Neural progenitor cell (in vitro differentiated cells): ENCODE data around the gene HRH4. TPM values are rescaled to one million over a fixed set of nuclear protein-coding genes. Genes with fewer than 3 reads are reported as not detected.

ENCODE experiments used
- DNase-seq: peaks from one replicate; pipeline ENCODE4 v3.0.0-alpha.2; 2016; ENCODE audit warnings: low spot score
- H2AFZ ChIP-seq: fragments of 200-600 bp; sonication (generic); replicated peaks from 2 replicates; pipeline ENCODE4 v1.6.1; 2016; ENCODE audit warnings: antibody characterized with exemption
- H3F3A ChIP-seq: fragments of 200-600 bp; sonication (generic); 2 replicates; pipeline ENCODE4 v1.6.1; 2016; ENCODE audit warnings: antibody characterized with exemption, low read depth
- H3K27ac ChIP-seq: fragments of 200-600 bp; sonication (generic); 2 replicates; pipeline ENCODE4 v1.5.1; 2016; ENCODE audit warnings: mild to moderate bottlenecking
- H3K27me3 ChIP-seq: fragments of 200-600 bp; sonication (generic); 2 replicates; pipeline ENCODE4 v1.6.1; 2016; ENCODE audit warnings: mild to moderate bottlenecking, moderate library complexity
- H3K36me3 ChIP-seq: fragments of 200-600 bp; sonication (generic); 2 replicates; pipeline ENCODE4 v1.5.1; 2016
- H3K4me1 ChIP-seq: fragments of 200-600 bp; sonication (generic); 2 replicates; pipeline ENCODE4 v1.6.1; 2016; ENCODE audit warnings: mixed run types
- H3K4me2 ChIP-seq: fragments of 200-600 bp; sonication (generic); 2 replicates; pipeline ENCODE4 v1.6.1; 2016
- H3K4me3 ChIP-seq: fragments of 200-600 bp; sonication (generic); 2 replicates; pipeline ENCODE4 v1.5.1; 2016
- H3K79me2 ChIP-seq: fragments of 200-600 bp; sonication (generic); 2 replicates; pipeline ENCODE4 v1.6.1; 2016; ENCODE audit warnings: low read depth
- H3K9ac ChIP-seq: fragments of 200-600 bp; sonication (generic); 2 replicates; pipeline ENCODE4 v1.6.1; 2016
- H3K9me3 ChIP-seq: fragments of 200-600 bp; sonication (generic); 2 replicates; pipeline ENCODE4 v1.5.1; 2016; ENCODE audit warnings: low read depth
- H4K20me1 ChIP-seq: fragments of 200-600 bp; sonication (generic); 2 replicates; pipeline ENCODE4 v1.6.1; 2016; ENCODE audit warnings: low read depth
- H3K27ac Mint-ChIP-seq: 3 replicates; pipeline ENCODE4 v1.8.0; 2021; ENCODE audit warnings: mixed read lengths
- H3K27me3 Mint-ChIP-seq: 2 replicates; pipeline ENCODE4 v1.8.0; 2022; ENCODE audit warnings: low read depth, mild to moderate bottlenecking, inconsistent platforms, moderate library complexity, mixed read lengths; ENCODE audit not compliant: insufficient read depth
- H3K36me3 Mint-ChIP-seq: 3 replicates; pipeline ENCODE4 v1.8.0; 2021; ENCODE audit warnings: mixed read lengths
- H3K4me1 Mint-ChIP-seq: 3 replicates; pipeline ENCODE4 v1.8.0; 2021; ENCODE audit warnings: mixed read lengths
- H3K4me3 Mint-ChIP-seq: 3 replicates; pipeline ENCODE4 v1.8.0; 2021; ENCODE audit warnings: mild to moderate bottlenecking, moderate library complexity, mixed read lengths
- H3K9me3 Mint-ChIP-seq: 3 replicates; pipeline ENCODE4 v1.8.0; 2020; ENCODE audit warnings: mixed read lengths
- EZH2 ChIP-seq: fragments of 200-600 bp; sonication (generic); IDR thresholded peaks from 2 replicates; pipeline ENCODE4 v1.6.1; 2017; ENCODE audit warnings: antibody characterized with exemption, mild to moderate bottlenecking, moderate library complexity
- EZH2phosphoT487 ChIP-seq: fragments of 200-600 bp; sonication (generic); IDR thresholded peaks from 2 replicates; pipeline ENCODE4 v1.6.1; 2017; ENCODE audit warnings: antibody characterized with exemption
- total RNA-seq: library from RNA; depleted of rRNA; stranded (reverse); fragments of >200 nt; gene quantifications from 2 replicates; pipeline ENCODE4 v1.2.3, GENCODE V29; 2015; ENCODE audit warnings: low replicate concordance
- TF ChIP-seq, protein P1 (sequence below): fragments of 200-600 bp; sonication (generic); IDR thresholded peaks from 2 replicates; pipeline ENCODE4 v1.5.1; 2017; ENCODE audit warnings: antibody characterized with exemption, mild to moderate bottlenecking

The HRH4 gene
- total RNA-seq, 1 donor from 2014 or later, result 0.13 TPM

- Mint-ChIP-seq H3K4me1 (peaks cover 43% of the 10 kb centered on the region), H3K27me3 (peaks cover 6% of the 10 kb centered on the region), H3K9me3 (peaks cover 5% of the 10 kb centered on the region), H3K4me3 (no peak overlapping the region), H3K27ac (peak overlapping the region; percentile 26), H3K36me3 (peaks cover 3% of the 10 kb centered on the region)
- Histone ChIP-seq H3K9ac (no peak overlapping the region), H3K4me3 (no peak overlapping the region), H3K36me3 (no peaks in the 10 kb centered on the region), H3K79me2 (no peaks in the 10 kb centered on the region), H3K27me3 (no peaks in the 10 kb centered on the region), H3K9me3 (no peaks in the 10 kb centered on the region), H3K4me2 (no peak overlapping the region), H3K4me1 (peaks cover 22% of the 10 kb centered on the region), H3F3A (no peaks in the 10 kb centered on the region), H4K20me1 (no peaks in the 10 kb centered on the region), H3K27ac (no peak overlapping the region), H2AFZ (no peak overlapping the region)
- no peak for DNase-seq
- TF ChIP-seq, protein P1, sequence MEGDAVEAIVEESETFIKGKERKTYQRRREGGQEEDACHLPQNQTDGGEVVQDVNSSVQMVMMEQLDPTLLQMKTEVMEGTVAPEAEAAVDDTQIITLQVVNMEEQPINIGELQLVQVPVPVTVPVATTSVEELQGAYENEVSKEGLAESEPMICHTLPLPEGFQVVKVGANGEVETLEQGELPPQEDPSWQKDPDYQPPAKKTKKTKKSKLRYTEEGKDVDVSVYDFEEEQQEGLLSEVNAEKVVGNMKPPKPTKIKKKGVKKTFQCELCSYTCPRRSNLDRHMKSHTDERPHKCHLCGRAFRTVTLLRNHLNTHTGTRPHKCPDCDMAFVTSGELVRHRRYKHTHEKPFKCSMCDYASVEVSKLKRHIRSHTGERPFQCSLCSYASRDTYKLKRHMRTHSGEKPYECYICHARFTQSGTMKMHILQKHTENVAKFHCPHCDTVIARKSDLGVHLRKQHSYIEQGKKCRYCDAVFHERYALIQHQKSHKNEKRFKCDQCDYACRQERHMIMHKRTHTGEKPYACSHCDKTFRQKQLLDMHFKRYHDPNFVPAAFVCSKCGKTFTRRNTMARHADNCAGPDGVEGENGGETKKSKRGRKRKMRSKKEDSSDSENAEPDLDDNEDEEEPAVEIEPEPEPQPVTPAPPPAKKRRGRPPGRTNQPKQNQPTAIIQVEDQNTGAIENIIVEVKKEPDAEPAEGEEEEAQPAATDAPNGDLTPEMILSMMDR, result no peak
- TF ChIP-seq EZH2phosphoT487 (no peak), EZH2 (no peak)
These were observed 45.7 kb downstream of the HRH4 start for GRCh38 chr18:24506175-24506574.

- Mint-ChIP-seq H3K27me3 (peaks cover 6% of the 10 kb centered on the region), H3K27ac (peak overlapping the region; percentile 60), H3K4me3 (no peak overlapping the region), H3K9me3 (peaks cover 7% of the 10 kb centered on the region), H3K4me1 (peaks cover 30% of the 10 kb centered on the region), H3K36me3 (peaks cover 3% of the 10 kb centered on the region)
- H4K20me1 ChIP-seq, result no peaks in the 10 kb centered on the region
- H3K9me3 ChIP-seq, result no peaks in the 10 kb centered on the region
- TF ChIP-seq, protein P1, result no peak
- no peak for TF ChIP-seq EZH2
- TF ChIP-seq EZH2phosphoT487, result no peak
- H3K4me1 ChIP-seq, result peaks cover 14% of the 10 kb centered on the region
- no peaks in the 10 kb centered on the region for H3K27me3 ChIP-seq
- no peak overlapping the region for H3K9ac ChIP-seq
- H3F3A ChIP-seq, result no peaks in the 10 kb centered on the region
- no peaks in the 10 kb centered on the region for H3K79me2 ChIP-seq
- H3K27ac ChIP-seq, result no peak overlapping the region
- DNase-seq, result no peak
- no peak overlapping the region for H3K4me3 ChIP-seq
- no peaks in the 10 kb centered on the region for H3K36me3 ChIP-seq
- H2AFZ ChIP-seq, result peak overlapping the region; percentile 29
- H3K4me2 ChIP-seq, result no peak overlapping the region
These were observed 49.0 kb downstream of the HRH4 start for GRCh38 chr18:24509435-24509834.

GRCh38 chr18:24514439-24514838, 54.0 kb downstream of the HRH4 start:
- H3K36me3 ChIP-seq, result no peaks in the 10 kb centered on the region
- H3K27me3 Mint-ChIP-seq, result no peaks in the 10 kb centered on the region
- H3K9me3 ChIP-seq, result no peaks in the 10 kb centered on the region
- no peaks in the 10 kb centered on the region for H3K79me2 ChIP-seq
- TF ChIP-seq, protein P1, result peak; percentile 64
- TF ChIP-seq EZH2 (no peak), EZH2phosphoT487 (no peak)
- no peak overlapping the region for H3K4me3 ChIP-seq
- DNase-seq, result peak; percentile 52
- H3K4me3 Mint-ChIP-seq, result no peak overlapping the region
- H4K20me1 ChIP-seq, result no peaks in the 10 kb centered on the region
- peaks cover 14% of the 10 kb centered on the region for H3K4me1 ChIP-seq
- no peak overlapping the region for H3K9ac ChIP-seq
- H3F3A ChIP-seq, result no peaks in the 10 kb centered on the region
- no peak overlapping the region for H3K27ac ChIP-seq
- no peak overlapping the region for H2AFZ ChIP-seq
- H3K36me3 Mint-ChIP-seq, result peaks cover 3% of the 10 kb centered on the region
- H3K4me1 Mint-ChIP-seq, result peaks cover 24% of the 10 kb centered on the region
- no peak overlapping the region for H3K4me2 ChIP-seq
- H3K27me3 ChIP-seq, result no peaks in the 10 kb centered on the region
- peaks cover 23% of the 10 kb centered on the region for H3K9me3 Mint-ChIP-seq
- no peak overlapping the region for H3K27ac Mint-ChIP-seq
